HG02885 (cell line): ENCODE measurements around the gene STEAP1B.
"Not testable (repeated sequence)": the region's sequence is repeated elsewhere in the genome, so short reads cannot be mapped to it uniquely, and the experiment has no call there.

ENCODE experiments used
- ATAC-seq: cut with Tn5 transposase; IDR thresholded peaks from one replicate; pipeline ENCODE4 v1.9.1; 2021; ENCODE audit warnings: mild to moderate bottlenecking; ENCODE audit not compliant: unreplicated experiment, poor library complexity

The STEAP1B gene

GRCh38 chr7:22501336-22501735 is 1.3 kb upstream of the STEAP1B start:
- peak; percentile 49 for ATAC-seq

GRCh38 chr7:22499044-22499443 is 944 bp downstream of the STEAP1B start:
- ATAC-seq: no peak

GRCh38 chr7:22496912-22497311 is 3.1 kb downstream of the STEAP1B start:
- ATAC-seq: not testable (repeated sequence)

- not testable (repeated sequence) for ATAC-seq
Measured at GRCh38 chr7:22496296-22496888, 3.6 kb downstream of the STEAP1B start.

GRCh38 chr7:22493160-22493925 is 6.6 kb downstream of the STEAP1B start:
- ATAC-seq: not testable (repeated sequence)

- ATAC-seq: no peak
Measured at GRCh38 chr7:22488643-22489462, 11.1 kb downstream of the STEAP1B start.

GRCh38 chr7:22487978-22488642 is 11.9 kb downstream of the STEAP1B start:
- no peak for ATAC-seq

GRCh38 chr7:22486597-22486996 is 13.4 kb downstream of the STEAP1B start:
- no peak for ATAC-seq

GRCh38 chr7:22485189-22485588 is 14.8 kb downstream of the STEAP1B start:
- no peak for ATAC-seq

- no peak for ATAC-seq
Measured at GRCh38 chr7:22482503-22482902, 17.5 kb downstream of the STEAP1B start.

GRCh38 chr7:22481726-22482125 is 18.3 kb downstream of the STEAP1B start:
- peak; percentile 76 for ATAC-seq

- ATAC-seq: no peak
Measured at GRCh38 chr7:22480523-22481075, 19.4 kb downstream of the STEAP1B start.

- ATAC-seq: no peak
Measured at GRCh38 chr7:22477876-22478450, 22.0 kb downstream of the STEAP1B start.

- no peak for ATAC-seq
Measured at GRCh38 chr7:22477262-22477661, 22.7 kb downstream of the STEAP1B start.

GRCh38 chr7:22476824-22477223 is 23.2 kb downstream of the STEAP1B start:
- no peak for ATAC-seq

- no peak for ATAC-seq
Measured at GRCh38 chr7:22474645-22475044, 25.3 kb downstream of the STEAP1B start.

- ATAC-seq: no peak
Measured at GRCh38 chr7:22470981-22471380, 29.0 kb downstream of the STEAP1B start.

GRCh38 chr7:22469371-22470143 is 30.4 kb downstream of the STEAP1B start:
- no peak for ATAC-seq

- ATAC-seq: no peak
Measured at GRCh38 chr7:22468609-22469008, 31.4 kb downstream of the STEAP1B start.
